Measurements from ENCODE around the gene PDX1.

PDX1 gene

DNA sequence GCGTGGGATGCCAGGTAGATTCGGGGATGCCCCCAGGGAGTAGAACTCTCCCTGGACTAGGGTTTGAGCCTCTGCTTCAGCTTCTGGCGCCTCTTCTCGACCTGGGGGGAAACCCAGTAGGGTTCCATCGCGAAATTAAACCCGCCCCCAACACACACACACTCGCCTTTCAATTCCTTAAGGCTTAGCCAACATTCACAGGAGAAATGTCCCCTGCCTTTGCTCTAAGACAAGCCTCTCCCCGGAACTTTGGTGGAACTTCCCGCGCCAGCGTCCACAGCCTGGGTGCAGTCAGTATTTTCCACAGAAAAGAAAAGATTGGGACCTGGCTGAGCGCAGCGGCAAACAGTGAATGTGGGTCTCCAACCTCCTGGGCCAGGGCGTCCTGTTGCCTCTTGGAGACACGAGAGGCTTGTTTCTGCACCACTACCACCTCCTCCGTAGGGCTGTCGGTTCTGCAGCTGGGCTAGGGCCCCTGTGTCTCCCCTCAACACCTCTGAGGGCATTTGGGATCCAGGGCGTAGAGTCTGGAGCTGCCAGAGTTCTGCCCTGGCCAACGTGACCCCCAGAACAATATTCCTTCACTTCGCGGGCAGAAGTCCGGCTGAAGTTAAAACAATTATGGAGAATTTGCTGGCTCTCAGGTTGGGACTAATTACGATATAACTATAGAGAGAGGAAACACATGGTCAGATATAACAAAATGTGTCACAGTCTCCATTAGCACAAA lies 3.2 kb downstream of the PDX1 start:
- peak; percentile 22 for DNase-seq

DNA sequence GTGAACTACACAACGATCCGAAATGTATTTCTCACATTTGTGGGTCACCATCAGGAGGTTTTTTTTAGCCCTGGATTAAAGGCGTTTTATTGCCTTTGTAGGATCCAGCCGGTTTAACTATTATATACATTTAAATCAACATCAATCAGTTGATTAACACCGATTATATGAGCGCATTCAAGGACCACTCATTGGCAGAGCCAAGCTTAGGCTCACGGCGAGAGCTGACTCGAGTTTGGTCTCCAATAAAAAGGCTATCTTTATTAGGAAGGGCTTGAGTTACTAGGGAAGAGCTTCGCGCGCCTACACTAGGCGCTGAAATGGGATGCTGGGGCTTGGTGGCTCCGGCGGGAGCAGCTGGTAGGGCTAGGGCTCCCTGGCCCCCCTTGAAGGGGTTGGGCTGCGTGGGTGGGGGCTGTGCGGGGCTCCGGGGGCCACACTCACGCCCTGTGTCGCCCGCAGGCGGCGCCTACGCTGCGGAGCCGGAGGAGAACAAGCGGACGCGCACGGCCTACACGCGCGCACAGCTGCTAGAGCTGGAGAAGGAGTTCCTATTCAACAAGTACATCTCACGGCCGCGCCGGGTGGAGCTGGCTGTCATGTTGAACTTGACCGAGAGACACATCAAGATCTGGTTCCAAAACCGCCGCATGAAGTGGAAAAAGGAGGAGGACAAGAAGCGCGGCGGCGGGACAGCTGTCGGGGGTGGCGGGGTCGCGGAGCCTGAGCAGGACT lies 4.2 kb downstream of the PDX1 start:
- DNase-seq: peak; percentile 70

DNA sequence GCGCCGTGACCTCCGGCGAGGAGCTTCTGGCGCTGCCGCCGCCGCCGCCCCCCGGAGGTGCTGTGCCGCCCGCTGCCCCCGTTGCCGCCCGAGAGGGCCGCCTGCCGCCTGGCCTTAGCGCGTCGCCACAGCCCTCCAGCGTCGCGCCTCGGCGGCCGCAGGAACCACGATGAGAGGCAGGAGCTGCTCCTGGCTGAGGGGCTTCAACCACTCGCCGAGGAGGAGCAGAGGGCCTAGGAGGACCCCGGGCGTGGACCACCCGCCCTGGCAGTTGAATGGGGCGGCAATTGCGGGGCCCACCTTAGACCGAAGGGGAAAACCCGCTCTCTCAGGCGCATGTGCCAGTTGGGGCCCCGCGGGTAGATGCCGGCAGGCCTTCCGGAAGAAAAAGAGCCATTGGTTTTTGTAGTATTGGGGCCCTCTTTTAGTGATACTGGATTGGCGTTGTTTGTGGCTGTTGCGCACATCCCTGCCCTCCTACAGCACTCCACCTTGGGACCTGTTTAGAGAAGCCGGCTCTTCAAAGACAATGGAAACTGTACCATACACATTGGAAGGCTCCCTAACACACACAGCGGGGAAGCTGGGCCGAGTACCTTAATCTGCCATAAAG lies 4.8 kb downstream of the PDX1 start:
- DNase-seq: peak; percentile 38

DNA sequence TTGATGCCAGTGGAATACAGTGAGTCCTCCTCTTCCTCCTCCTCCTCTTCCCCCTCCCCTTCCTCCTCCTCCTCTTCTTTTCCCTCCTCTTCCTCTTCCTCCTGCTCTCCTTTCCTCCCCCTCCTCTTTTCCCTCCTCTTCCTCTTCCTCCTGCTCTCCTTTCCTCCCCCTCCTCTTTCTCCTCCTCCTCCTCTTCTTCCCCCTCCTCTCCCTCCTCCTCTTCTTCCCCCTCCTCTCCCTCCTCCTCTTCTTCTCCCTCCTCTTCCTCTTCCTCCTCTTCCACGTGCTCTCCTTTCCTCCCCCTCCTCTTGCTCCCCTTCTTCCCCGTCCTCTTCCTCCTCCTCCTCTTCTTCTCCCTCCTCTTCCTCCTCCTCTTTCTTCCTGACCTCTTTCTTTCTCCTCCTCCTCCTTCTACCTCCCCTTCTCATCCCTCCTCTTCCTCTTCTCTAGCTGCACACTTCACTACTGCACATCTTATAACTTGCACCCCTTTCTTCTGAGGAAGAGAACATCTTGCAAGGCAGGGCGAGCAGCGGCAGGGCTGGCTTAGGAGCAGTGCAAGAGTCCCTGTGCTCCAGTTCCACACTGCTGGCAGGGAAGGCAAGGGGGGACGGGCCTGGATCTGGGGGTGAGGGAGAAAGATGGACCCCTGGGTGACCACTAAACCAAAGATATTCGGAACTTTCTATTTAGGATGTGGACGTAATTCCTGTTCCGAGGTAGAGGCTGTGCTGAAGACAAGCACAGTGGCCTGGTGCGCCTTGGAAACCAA lies 5.6 kb downstream of the PDX1 start:
- peak; percentile 17 for DNase-seq

DNA sequence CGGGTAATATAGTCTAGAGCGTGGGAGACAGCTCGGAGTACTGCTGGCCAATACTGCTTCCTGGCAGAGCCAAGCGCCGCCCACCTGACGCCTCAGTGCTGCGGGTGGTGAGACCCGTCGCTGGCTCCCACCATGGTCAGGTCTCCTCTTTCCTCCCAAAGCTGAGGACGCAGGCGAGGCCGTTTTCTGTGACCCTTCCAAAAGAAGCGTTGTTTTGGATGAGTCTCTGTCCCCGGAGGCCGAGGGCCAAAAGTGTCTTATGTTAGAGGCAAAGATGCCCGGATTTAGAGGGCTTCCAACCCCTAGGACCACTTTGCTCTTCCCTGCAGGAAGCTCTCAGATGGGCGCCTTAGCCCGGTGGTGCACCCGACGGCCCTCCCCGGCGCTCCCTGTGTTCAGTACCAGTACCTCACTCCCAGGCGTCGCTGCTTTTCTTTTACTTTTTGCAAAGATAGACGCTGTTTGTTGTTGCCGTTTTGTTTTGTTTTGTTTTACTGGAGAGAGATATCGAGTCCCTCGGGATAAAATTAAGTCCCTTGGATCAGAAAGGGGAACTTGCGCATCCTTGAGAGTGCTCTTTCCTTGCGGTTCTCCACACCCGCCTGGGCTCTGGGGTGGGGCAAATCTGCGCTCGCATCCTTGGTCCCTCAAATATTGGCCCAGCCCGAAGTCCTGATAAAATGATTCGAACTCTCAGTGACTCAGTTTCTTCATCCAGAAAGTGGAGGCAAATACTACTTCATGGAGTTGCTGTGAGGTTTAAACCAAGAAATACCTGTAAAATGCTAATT lies 7.0 kb downstream of the PDX1 start:
- DNase-seq: peak; percentile 38

DNA sequence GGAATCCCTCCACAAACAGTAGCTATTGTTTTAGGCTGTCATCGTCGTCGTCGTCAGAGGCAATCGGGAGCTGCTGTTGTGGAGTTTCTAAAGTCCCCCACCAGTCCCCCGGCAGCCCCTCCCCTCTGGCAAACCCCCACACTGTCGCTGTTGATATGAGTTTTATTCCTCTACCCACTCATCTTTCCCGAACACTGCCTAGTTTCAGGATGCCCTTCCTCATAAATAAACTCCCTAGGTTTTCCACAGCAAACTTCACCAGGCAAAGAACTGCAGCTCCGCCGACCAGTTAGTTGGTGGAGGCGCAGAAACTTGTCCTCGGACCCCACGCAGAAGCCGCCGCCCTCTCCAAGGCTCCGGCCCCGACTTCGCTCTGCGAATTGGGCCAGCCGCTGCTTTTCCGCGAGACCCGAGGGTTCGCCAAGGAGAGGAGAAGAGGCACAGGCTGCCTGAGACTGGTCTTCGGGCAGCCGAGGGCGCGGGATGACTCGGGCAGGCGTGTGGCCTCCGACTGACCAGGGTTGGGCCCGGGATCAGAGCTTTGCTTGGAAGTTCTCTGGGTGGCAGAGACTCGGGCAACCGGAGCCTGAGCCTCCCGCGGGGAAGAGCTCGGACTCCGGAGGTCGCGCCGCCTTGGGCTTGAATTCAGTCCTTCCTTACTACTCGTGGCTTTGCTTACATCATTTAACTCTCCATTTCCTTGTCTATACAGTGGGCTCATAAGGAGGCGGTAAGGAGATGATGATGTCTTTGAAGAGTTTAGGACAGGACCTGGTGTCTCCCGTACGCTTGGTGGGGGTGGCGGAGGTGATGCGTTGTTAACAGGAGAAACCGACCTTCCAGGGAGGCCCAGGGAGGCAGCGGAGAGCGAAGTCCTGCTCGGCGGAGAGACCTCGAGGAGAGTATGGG lies 7.9 kb downstream of the PDX1 start:
- peak; percentile 14 for DNase-seq

DNA sequence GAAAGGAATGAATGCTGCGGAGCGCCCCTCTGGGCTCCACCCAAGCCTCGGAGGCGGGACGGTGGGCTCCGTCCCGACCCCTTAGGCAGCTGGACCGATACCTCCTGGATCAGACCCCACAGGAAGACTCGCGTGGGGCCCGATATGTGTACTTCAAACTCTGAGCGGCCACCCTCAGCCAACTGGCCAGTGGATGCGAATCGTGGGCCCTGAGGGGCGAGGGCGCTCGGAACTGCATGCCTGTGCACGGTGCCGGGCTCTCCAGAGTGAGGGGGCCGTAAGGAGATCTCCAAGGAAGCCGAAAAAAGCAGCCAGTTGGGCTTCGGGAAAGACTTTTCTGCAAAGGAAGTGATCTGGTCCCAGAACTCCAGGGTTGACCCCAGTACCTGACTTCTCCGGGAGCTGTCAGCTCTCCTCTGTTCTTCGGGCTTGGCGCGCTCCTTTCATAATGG lies 8.6 kb downstream of the PDX1 start:
- DNase-seq: no peak

DNA sequence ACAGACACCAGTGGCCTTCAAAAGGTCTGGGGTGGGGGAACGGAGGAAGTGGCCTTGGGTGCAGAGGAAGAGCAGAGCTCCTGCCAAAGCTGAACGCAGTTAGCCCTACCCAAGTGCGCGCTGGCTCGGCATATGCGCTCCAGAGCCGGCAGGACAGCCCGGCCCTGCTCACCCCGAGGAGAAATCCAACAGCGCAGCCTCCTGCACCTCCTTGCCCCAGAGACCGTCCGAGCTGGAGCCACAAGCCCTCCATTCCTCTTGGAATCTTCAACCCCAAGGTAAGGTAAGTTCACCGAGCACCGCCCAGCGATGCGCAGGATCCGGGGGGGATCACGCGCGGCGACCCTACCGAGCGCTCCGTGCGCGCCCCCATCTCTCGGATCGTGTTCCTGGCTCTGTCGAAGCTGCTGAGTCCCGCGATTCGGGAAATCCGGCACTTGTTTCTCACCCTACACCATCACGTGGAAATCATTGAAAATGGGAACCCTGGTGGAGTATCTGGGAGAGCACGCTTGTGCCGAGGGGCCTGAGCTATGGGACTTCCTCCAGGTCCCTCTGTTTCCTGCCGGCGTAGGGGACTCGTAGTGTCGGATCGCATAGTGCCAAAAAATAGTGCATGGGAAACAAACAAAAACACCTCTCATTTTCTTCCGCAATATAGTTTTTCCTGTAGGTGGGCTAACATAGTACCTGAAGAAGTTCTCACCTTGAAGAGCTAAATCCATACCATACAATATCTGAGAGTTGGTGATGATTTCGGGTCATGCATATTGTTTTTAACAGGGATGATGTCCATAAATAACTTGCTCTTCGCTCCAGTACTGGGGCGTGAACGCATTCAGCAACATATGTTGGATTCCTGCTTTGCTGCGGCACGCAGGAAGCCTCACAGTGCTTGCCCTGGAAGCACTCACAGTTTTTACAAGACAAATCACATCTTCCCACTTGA lies 9.3 kb downstream of the PDX1 start:
- peak; percentile 12 for DNase-seq

DNA sequence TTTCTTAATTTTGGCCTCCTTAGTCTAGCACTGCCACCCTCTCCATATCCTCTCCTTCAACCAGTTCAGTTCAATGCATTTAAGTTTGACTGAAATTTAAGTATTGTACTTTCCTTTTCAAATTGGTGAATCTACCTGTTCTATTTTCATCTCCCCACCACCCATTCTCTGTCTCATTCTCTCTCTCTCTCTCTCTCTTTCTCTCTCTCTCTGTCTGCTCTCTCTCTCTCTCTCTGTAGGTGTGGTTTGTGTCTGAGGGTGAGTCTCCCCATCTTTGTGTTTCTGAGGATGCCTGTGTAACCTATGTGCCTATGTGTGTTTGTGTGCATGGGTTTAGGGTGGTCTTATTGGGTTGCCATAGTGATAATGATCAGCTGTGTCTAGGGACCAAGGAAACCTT lies 10.1 kb downstream of the PDX1 start:
- DNase-seq: peak; percentile 6

DNA sequence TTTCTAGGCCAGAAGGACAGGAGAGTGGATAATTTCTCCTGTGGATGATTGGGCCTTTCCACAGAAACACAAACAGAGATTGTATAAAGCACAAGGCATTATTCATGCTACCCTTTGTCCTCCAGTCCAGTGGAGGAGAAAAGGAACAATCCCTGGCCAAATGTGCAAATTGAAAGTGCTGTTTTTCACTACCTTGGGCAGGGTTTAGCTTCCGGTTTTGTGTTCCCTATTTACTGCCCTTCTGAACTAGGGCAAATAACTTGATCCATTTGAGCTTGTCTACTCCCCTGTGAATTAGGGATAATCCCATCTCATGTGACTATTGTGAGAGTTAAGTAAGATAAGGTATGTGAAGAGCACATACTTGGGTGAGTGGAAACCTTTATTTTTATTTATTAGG lies 13.3 kb downstream of the PDX1 start:
- DNase-seq: no peak

DNA sequence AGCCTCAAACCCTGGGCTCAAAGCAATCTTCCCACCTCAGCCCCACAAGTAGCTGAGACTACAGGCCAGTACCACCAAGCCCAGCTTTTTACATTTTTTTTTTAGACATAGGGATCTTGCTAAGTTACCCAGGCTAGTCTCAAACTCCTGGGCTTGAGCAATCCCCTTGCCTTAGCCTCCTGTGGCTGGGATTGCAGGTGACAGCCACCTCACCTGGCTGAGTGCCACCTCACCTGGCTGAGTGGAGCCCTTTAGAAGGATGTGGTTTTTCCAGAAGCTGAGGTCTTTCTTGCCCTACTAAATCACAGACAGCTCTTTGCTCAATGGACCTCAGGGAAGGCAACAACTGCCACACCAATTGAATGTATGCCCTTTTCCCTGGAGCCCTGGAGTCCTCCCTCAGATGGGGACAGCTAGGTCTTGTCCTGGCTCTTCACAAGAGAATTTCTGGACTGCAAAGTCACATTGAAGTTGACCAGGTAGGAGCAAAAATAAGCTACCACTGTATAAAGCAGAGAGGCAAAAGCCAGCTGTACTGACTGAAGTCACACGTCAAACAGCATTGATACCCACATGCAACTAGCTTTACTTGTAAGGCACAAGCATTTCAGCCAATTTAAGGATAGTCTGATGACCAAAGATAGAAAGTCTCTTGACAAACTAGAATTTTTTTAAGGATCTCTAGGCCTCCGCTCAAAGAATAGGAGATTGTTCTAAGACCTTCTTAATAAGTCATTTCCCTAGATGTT lies 14.0 kb downstream of the PDX1 start:
- peak; percentile 8 for DNase-seq

DNA sequence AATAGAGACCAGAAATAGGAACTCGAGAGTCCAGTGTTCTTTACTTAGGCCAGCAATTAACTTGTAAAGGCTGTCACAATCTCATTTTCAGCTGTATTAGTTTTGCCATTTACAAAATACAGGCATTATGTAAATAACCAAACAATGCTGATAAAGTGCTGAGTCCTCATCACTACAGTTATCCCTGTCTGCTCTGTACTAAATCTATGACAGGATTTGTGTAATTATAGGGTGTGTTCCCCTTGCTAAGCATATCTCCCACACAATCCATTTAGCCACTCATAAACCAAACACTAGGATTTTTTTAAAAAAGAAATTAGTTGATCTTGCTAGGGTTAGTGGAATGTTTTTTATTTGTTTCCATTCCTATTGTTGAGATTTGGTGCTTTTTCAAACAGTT lies 23.2 kb downstream of the PDX1 start:
- no peak for DNase-seq

DNA sequence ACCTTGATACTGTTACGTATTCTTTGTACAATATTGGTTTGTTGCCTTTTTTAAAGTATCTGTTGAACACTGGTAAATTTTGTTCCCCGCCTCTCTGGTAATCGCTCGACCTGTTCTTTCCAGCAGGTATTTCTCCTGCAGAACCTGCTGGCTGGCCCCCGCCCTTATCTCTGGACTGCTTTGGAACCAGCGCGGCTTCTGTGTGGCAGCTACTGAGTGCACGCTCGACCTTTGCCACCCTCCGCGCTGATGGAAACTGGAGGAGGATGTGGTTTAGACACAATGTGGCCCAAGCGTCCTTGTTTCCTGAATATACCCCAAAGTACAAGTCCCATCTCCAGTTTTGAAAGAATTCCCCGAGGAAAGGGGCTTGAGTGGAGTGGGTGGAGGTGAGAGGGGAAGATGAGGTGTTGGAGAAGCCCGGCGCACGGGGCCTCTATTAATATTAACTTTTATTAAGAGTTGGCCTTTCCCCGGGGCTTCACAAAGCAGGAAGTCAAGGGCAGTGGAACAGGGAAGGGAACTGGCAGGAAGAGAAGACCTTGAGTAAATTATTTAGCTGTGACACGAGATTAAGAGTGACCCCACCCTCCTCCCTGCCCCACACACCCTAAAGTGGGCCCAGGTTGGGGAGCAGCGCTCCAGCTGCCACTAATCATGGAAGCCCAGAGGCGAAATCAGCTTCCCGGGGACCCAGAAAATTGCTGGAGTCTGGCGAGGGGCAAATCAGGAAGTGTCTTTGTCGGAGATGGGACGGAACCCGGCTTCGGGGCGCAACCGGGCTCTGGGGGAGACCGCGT lies 33.3 kb downstream of the PDX1 start:
- DNase-seq: peak; percentile 23

DNA sequence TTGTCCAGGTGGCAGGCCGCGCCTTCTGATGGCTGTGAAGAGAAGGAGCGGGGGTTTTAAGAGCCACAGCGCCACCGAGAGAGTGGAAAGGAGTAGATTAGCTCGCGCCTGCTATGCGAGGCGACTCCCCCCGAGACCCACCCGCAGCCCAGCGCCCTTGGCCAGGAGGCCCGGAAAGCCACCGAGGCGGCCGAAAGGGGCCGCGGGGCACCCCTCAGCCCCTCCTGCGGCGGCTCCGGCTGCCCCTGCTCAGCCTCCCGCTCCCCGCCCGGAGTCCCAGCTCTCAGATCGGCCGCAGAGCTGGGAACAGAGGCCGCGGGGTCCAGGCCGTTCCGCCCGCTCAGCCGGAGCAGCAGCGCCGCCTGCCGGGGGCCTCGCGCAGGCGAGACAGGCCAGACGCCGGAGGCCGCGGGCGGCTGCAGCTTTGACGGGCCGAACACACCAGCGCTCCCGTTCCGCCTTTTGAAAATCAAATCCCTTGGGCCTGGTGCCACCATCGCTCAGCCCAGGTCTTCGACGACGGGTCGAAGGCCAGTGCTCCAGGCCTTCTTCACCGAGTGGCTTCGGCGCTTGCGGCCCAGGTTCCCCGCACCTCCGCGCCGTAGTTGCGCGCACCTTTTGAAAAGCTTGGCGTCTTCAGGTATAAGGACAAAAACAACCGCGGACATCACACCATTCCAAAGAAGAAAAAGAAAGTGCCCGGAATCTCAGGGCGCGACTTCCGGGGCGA lies 34.0 kb downstream of the PDX1 start:
- peak; percentile 93 for DNase-seq

DNA sequence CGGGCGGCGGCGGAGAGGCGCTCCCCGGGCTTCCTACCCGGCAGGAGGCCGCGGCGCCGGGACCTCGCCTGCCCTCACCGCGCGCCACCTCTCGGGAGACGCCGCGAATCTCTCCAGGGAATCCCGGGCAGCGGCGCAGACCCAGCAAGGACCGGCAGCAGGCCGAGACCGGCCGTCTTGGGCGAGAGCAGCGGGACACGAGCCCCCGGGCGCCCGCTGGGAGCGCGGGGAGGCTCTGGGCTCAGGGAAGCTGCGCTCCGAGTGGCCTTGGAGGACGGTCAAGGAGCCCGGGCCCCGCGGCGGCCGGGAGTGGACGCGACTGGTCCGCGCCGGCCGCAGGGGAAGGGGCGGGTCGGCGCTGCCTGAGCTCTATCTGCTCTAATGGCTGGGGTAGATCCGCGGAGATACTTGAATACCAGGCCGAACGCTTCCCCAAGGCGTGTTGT lies 34.6 kb downstream of the PDX1 start:
- peak; percentile 51 for DNase-seq

DNA sequence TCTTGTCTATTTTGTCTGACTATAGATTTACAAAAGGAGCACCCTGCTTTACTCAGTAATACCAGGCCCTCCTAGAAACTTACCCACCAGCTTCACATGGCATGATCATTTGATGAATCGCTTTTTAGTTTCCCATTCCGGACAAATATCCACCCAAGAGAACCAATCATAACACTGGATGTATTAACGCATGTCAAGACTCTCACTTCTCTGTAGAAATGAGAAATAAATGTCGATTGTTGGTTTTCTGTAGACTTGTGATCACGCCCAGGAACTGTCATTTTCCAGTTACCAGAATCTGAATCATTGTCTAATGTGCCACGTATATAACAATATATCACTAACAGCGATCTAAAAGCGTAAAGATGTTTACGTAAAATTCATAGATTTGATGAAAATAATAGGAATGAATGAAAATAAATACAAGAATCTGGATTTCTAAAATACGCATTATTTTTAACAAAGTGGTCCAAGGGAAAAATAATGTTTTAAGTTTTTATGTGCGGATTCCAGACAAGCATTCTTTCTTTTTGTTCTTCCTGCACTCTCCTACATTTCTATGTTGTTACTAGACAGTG lies 35.3 kb downstream of the PDX1 start:
- DNase-seq: peak; percentile 24

Data from eye (tissue), 1 donor.